Liver (tissue), 9 donors: ENCODE data around the gene ASS1. TPM values are rescaled to one million over a fixed set of nuclear protein-coding genes. Genes with fewer than 3 reads are reported as not detected.

Experiments used
- DNase-seq: peaks from one replicate; pipeline ENCODE4 v3.0.0-alpha.2; 2017; ENCODE audit warnings: low spot score
- H3K27ac ChIP-seq, 2 donors: one replicate each; pipeline ENCODE4 v1.7.0; 2013; ENCODE audit warnings: inconsistent platforms in 2 of 2, low read length in 2 of 2, control low read depth in 1 of 2, low read depth in 1 of 2, mild to moderate bottlenecking in 1 of 2
- H3K27me3 ChIP-seq, 4 donors: one replicate each; pipeline versions ENCODE4 v1.6.1 to v1.7.0; 2013; ENCODE audit warnings: low read length in 3 of 4, inconsistent platforms in 1 of 4, mild to moderate bottlenecking in 1 of 4, moderate library complexity in 1 of 4; ENCODE audit not compliant: control insufficient read depth in 4 of 4, insufficient read depth in 4 of 4
- H3K36me3 ChIP-seq, 4 donors: one replicate each; pipeline versions ENCODE4 v1.6.1 to v1.7.0; 2013; ENCODE audit warnings: low read length in 3 of 4, mild to moderate bottlenecking in 3 of 4, low read depth in 1 of 4, moderate library complexity in 1 of 4; ENCODE audit not compliant: control insufficient read depth in 4 of 4, insufficient read depth in 3 of 4
- H3K4me1 ChIP-seq, 4 donors: one replicate each; pipeline versions ENCODE4 v1.6.1 to v1.7.0; 2013; ENCODE audit warnings: low read length in 3 of 4, mild to moderate bottlenecking in 3 of 4, moderate library complexity in 1 of 4; ENCODE audit not compliant: control insufficient read depth in 4 of 4, insufficient read depth in 4 of 4
- H3K4me3 ChIP-seq, 3 donors: one replicate each; pipeline versions ENCODE4 v1.6.1 to v1.7.0; 2013; ENCODE audit warnings: low read length in 3 of 3, control low read depth in 1 of 3, low read depth in 1 of 3, mild to moderate bottlenecking in 1 of 3
- H3K9ac ChIP-seq, 2 donors: one replicate each; pipeline ENCODE4 v1.7.0; 2013; ENCODE audit warnings: low read length in 2 of 2, mild to moderate bottlenecking in 2 of 2, moderate library complexity in 2 of 2, control low read depth in 1 of 2, low read depth in 1 of 2
- H3K9me3 ChIP-seq, 4 donors: one replicate each; pipeline versions ENCODE4 v1.6.1 to v1.7.0; 2013; ENCODE audit warnings: low read length in 3 of 4; ENCODE audit not compliant: control insufficient read depth in 4 of 4
- EGR1 ChIP-seq, 2 donors: IDR thresholded peaks; 2 replicates each; pipeline ENCODE4 v1.6.1; 2016 to 2018; ENCODE audit warnings: antibody characterized with exemption in 2 of 2, low read depth in 2 of 2
- FOXA1 ChIP-seq: IDR thresholded peaks from 2 replicates; pipeline ENCODE4 v1.6.1; 2016; ENCODE audit warnings: antibody characterized with exemption
- FOXA2 ChIP-seq: IDR thresholded peaks from 2 replicates; pipeline ENCODE4 v1.6.1; 2016; ENCODE audit warnings: antibody characterized with exemption
- GABPA ChIP-seq, 2 donors: IDR thresholded peaks in 1 of 2; conservative IDR thresholded peaks in 1 of 2; 2 replicates each; pipeline ENCODE4 v1.6.1; 2016; ENCODE audit warnings: antibody characterized with exemption in 2 of 2, mild to moderate bottlenecking in 1 of 2, moderate library complexity in 1 of 2
- HNF4G ChIP-seq: IDR thresholded peaks from 2 replicates; pipeline ENCODE4 v1.6.1; 2016; ENCODE audit warnings: antibody characterized with exemption
- JUND ChIP-seq, 2 donors: IDR thresholded peaks; 2 replicates each; pipeline ENCODE4 v1.6.1; 2016; ENCODE audit warnings: antibody characterized with exemption in 2 of 2
- NR2F2 ChIP-seq: IDR thresholded peaks from 2 replicates; pipeline ENCODE4 v1.6.1; 2016; ENCODE audit warnings: antibody characterized with exemption
- RAD21 ChIP-seq, 2 donors: IDR thresholded peaks; 2 replicates each; pipeline ENCODE4 v1.6.1; 2016; ENCODE audit warnings: antibody characterized with exemption in 2 of 2, mild to moderate bottlenecking in 2 of 2
- RXRA ChIP-seq, 2 donors: IDR thresholded peaks; 2 replicates each; pipeline ENCODE4 v1.6.1; 2017 to 2018; ENCODE audit warnings: antibody characterized with exemption in 2 of 2, mild to moderate bottlenecking in 1 of 2
- SP1 ChIP-seq: IDR thresholded peaks from 2 replicates; pipeline ENCODE4 v1.6.1; 2018; ENCODE audit warnings: antibody characterized with exemption, mild to moderate bottlenecking
- TAF1 ChIP-seq: conservative IDR thresholded peaks from 2 replicates; pipeline ENCODE4 v1.6.1; 2016; ENCODE audit warnings: antibody characterized with exemption, mild to moderate bottlenecking
- YY1 ChIP-seq: IDR thresholded peaks from 2 replicates; pipeline ENCODE4 v1.6.1; 2016; ENCODE audit warnings: antibody characterized with exemption, mild to moderate bottlenecking
- WGBS: extraction: QIAGEN DNeasy Blood & Tissue Kit; methylation state at CpG from one replicate; pipeline ENCODE4 v1.1.7; 2013; 5-methylcytosine and 5-hydroxymethylcytosine counted together
- polyA plus RNA-seq, 2 donors: library from polyadenylated mRNA; stranded (reverse) in 1 of 2; unstranded in 1 of 2; fragments of 200-250 nt in 1 of 2; fragments of >200 nt in 1 of 2; fragmentation: Nextera tagmentation in 1 of 2; extraction: Ambion mirVana in 1 of 2; gene quantifications; one replicate each; pipeline versions ENCODE4 v1.2.1 to v1.2.3, GENCODE V29; 2013 to 2015
- total RNA-seq, 2 donors: library from RNA; depleted of rRNA; stranded (reverse); fragments of >200 nt; gene quantifications; one replicate each; pipeline ENCODE4 v1.2.3, GENCODE V29; 2014
- TF ChIP-seq, protein P1 (sequence below): IDR thresholded peaks from 2 replicates; pipeline ENCODE4 v1.6.1; 2016; ENCODE audit warnings: antibody characterized with exemption, mild to moderate bottlenecking
- TF ChIP-seq, protein P2 (sequence below): IDR thresholded peaks from 2 replicates; pipeline ENCODE4 v1.6.1; 2016; ENCODE audit warnings: antibody characterized with exemption
- TF ChIP-seq, protein P3 (sequence below): IDR thresholded peaks from 2 replicates; pipeline ENCODE4 v1.6.1; 2016; ENCODE audit warnings: antibody characterized with exemption
- TF ChIP-seq, protein P4 (sequence below): IDR thresholded peaks from 2 replicates; pipeline ENCODE4 v1.6.1; 2016; ENCODE audit warnings: antibody characterized with exemption
- TF ChIP-seq, protein P5 (sequence below): fragments of 150-350 bp; IDR thresholded peaks from 2 replicates; pipeline ENCODE4 v1.5.1; 2017; ENCODE audit warnings: improper control_type of control experiment, low read depth, low read length; ENCODE audit not compliant: missing input control
- donor health status: healthy.
- donor health status: healthy.
- donor health status: healthy.
- donor health status: healthy.
- donor health status: healthy.

ASS1 gene
- total and polyA plus RNA-seq, 4 donors, result 396 to 711 (median 533) TPM

DNA sequence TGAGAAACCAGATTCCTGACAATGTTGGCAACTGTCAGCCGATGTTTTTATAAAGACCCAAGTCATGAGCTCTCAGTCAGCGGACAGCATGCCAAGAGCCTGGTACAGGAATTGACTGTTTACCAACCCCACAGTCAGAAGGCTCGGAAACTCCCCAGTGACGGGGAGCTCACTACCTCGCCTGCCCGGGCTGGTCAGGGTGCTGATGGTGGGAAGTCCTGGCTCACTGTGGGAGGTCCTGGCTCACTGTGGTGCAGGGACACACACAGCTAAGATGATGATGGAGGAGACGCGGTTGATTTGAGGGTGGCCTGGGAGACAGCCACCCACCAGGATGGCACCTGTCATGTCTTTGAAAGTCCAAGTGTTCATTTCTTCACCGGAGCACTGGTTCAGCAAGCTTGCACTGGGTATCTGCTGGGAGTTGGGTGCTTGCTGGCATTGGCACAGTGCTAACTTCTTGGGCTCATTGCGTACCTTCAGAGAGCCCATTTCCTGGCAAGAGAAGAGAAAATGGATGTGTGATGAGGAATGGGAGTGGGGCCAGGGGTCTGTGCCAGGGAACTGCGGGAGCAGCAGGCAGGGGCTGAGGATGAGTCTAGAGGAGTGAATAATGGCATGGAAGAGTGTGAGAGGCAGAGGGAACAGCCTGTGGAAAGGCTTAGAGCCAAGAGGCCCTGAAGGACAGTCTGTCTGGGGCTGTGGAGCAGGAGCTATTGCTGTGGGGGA, 15.3 kb downstream of the ASS1 start:
- DNase-seq, result no peak
- Histone ChIP-seq H3K9me3 (no peaks in the 10 kb centered on the region), H3K4me3 (no peak overlapping the region), H3K36me3 (peaks cover 5 to 38% (median 18%) of the 10 kb centered on the region in 4 donors), H3K9ac (no peak overlapping the region), H3K27me3 (no peaks in the 10 kb centered on the region), H3K27ac (peak overlapping the region; percentile 67 to 83), H3K4me1 (peaks cover 7 to 66% (median 25%) of the 10 kb centered on the region in 4 donors)
- WGBS, result 58% methylated on average over 11 of the region's 11 CpGs
- TF ChIP-seq, protein P1, sequence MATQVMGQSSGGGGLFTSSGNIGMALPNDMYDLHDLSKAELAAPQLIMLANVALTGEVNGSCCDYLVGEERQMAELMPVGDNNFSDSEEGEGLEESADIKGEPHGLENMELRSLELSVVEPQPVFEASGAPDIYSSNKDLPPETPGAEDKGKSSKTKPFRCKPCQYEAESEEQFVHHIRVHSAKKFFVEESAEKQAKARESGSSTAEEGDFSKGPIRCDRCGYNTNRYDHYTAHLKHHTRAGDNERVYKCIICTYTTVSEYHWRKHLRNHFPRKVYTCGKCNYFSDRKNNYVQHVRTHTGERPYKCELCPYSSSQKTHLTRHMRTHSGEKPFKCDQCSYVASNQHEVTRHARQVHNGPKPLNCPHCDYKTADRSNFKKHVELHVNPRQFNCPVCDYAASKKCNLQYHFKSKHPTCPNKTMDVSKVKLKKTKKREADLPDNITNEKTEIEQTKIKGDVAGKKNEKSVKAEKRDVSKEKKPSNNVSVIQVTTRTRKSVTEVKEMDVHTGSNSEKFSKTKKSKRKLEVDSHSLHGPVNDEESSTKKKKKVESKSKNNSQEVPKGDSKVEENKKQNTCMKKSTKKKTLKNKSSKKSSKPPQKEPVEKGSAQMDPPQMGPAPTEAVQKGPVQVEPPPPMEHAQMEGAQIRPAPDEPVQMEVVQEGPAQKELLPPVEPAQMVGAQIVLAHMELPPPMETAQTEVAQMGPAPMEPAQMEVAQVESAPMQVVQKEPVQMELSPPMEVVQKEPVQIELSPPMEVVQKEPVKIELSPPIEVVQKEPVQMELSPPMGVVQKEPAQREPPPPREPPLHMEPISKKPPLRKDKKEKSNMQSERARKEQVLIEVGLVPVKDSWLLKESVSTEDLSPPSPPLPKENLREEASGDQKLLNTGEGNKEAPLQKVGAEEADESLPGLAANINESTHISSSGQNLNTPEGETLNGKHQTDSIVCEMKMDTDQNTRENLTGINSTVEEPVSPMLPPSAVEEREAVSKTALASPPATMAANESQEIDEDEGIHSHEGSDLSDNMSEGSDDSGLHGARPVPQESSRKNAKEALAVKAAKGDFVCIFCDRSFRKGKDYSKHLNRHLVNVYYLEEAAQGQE, result no peak
- no peak for TF ChIP-seq HNF4G
- no peak for TF ChIP-seq FOXA2
- TF ChIP-seq GABPA (IDR thresholded peaks at IDR 0.05 in 1 of 2, conservative IDR thresholded peaks at IDR 0.05 in 1 of 2), result no peak
- TF ChIP-seq YY1, result no peak
- TF ChIP-seq, protein P2, sequence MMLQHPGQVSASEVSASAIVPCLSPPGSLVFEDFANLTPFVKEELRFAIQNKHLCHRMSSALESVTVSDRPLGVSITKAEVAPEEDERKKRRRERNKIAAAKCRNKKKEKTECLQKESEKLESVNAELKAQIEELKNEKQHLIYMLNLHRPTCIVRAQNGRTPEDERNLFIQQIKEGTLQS, result no peak
- TF ChIP-seq RAD21 (IDR thresholded peaks at IDR 0.05), result no peak
- TF ChIP-seq NR2F2, result no peak
- TF ChIP-seq, protein P3, sequence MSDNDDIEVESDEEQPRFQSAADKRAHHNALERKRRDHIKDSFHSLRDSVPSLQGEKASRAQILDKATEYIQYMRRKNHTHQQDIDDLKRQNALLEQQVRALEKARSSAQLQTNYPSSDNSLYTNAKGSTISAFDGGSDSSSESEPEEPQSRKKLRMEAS, result no peak
- TF ChIP-seq TAF1, result no peak
- no peak for TF ChIP-seq SP1
- no peak for TF ChIP-seq JUND (IDR thresholded peaks at IDR 0.05)
- TF ChIP-seq RXRA (IDR thresholded peaks at IDR 0.05), result no peak
- no peak for TF ChIP-seq EGR1 (IDR thresholded peaks at IDR 0.05; ENCODE audit: low read depth in 2 of 2)
- TF ChIP-seq FOXA1, result no peak
- TF ChIP-seq, protein P4, sequence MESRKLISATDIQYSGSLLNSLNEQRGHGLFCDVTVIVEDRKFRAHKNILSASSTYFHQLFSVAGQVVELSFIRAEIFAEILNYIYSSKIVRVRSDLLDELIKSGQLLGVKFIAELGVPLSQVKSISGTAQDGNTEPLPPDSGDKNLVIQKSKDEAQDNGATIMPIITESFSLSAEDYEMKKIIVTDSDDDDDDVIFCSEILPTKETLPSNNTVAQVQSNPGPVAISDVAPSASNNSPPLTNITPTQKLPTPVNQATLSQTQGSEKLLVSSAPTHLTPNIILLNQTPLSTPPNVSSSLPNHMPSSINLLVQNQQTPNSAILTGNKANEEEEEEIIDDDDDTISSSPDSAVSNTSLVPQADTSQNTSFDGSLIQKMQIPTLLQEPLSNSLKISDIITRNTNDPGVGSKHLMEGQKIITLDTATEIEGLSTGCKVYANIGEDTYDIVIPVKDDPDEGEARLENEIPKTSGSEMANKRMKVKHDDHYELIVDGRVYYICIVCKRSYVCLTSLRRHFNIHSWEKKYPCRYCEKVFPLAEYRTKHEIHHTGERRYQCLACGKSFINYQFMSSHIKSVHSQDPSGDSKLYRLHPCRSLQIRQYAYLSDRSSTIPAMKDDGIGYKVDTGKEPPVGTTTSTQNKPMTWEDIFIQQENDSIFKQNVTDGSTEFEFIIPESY, result no peak

DNA sequence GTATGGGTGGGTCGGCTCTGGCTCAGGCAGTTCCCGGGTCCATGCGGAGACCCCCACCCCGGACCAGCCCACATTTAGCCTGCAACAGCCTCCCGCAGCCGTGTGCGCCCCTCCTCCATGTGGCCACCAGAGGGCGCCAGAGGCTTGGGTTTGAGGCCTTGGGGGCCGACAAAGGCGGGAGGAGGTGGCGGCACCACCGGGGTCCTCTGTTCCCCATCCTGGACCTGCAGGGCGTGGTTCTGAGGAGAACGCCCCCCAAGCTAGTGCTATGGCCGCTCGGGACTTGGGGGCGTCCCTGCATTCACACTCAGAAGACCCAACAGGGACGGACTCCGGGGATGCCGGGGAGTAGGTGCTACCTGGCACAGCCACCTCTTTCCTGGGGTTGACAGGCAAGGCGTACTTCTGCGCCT, 16.5 kb downstream of the ASS1 start:
- H3K27me3 ChIP-seq, result no peaks in the 10 kb centered on the region
- peaks cover 5 to 35% (median 14%) of the 10 kb centered on the region in 4 donors for H3K36me3 ChIP-seq
- no peak overlapping the region for H3K9ac ChIP-seq
- H3K4me1 ChIP-seq, result peaks cover 10 to 71% (median 31%) of the 10 kb centered on the region in 4 donors
- no peak overlapping the region for H3K27ac ChIP-seq
- TF ChIP-seq, protein P5, sequence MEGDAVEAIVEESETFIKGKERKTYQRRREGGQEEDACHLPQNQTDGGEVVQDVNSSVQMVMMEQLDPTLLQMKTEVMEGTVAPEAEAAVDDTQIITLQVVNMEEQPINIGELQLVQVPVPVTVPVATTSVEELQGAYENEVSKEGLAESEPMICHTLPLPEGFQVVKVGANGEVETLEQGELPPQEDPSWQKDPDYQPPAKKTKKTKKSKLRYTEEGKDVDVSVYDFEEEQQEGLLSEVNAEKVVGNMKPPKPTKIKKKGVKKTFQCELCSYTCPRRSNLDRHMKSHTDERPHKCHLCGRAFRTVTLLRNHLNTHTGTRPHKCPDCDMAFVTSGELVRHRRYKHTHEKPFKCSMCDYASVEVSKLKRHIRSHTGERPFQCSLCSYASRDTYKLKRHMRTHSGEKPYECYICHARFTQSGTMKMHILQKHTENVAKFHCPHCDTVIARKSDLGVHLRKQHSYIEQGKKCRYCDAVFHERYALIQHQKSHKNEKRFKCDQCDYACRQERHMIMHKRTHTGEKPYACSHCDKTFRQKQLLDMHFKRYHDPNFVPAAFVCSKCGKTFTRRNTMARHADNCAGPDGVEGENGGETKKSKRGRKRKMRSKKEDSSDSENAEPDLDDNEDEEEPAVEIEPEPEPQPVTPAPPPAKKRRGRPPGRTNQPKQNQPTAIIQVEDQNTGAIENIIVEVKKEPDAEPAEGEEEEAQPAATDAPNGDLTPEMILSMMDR, result peak; percentile 83
- peak; percentile 77 to 84 for TF ChIP-seq RAD21 (IDR thresholded peaks at IDR 0.05)
- TF ChIP-seq, protein P4, result no peak
- TF ChIP-seq, protein P1, result no peak
- H3K4me3 ChIP-seq, result no peak overlapping the region
- 41% methylated on average over 22 of the region's 22 CpGs for WGBS
- peak; percentile 80 for DNase-seq
- H3K9me3 ChIP-seq, result no peaks in the 10 kb centered on the region
